ENCODE measurements around the gene COL24A1.

Gene COL24A1

DNA sequence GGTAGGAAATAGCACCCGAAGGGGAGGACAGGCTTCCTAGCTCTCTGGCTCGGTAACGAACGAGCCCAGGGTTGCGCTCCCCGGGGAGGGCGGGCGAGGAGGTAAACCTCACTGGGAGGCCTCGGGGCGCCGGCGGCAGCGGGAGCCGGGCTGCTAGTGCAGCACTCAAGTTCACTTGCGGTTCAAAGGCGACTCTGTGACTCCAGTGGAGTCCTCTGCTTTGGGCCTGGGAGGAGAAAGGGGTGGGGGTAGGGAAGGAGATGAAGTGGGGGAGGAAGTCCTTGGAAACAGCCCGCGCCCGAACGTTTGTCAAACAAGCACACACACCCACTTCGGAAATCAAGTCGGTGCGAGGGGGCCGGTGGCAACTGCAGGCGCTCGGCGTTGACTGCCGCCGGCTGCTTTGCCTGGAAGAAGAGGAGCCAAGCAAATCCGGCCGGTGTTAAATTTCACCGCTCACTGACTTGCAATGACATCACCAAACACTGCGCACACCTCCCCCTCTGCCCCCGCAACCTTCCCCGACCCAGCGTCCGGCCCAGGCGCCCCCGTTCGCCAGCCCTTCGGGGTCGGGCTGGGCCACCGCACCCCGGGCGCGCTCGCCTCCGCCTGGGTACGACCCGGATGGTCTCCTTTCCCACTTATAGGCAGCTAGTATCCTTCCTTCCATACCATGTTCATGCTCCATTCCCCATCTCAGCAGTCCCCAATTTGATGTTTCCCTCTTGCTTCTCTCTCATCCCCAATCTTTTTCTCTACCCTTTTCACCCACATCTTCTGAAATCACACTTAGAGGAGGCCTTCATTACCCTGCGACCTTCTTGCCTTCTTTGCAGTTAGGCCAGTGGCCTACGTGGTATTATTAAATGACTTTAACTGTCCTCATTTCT, at the start of gene COL24A1:
COL24A1 (minus strand) TSS at position 207 of the 890 bp plus-strand sequence. CDS start 376 bp downstream, outside the sequence.
- DNase-seq (ENCODE audit: low spot score) = peak; percentile 21

- DNase-seq (ENCODE audit: low spot score) = no peak
Observed at GRCh38 chr1:86205741-86206140, 49.2 kb upstream of the COL24A1 start.

DNA sequence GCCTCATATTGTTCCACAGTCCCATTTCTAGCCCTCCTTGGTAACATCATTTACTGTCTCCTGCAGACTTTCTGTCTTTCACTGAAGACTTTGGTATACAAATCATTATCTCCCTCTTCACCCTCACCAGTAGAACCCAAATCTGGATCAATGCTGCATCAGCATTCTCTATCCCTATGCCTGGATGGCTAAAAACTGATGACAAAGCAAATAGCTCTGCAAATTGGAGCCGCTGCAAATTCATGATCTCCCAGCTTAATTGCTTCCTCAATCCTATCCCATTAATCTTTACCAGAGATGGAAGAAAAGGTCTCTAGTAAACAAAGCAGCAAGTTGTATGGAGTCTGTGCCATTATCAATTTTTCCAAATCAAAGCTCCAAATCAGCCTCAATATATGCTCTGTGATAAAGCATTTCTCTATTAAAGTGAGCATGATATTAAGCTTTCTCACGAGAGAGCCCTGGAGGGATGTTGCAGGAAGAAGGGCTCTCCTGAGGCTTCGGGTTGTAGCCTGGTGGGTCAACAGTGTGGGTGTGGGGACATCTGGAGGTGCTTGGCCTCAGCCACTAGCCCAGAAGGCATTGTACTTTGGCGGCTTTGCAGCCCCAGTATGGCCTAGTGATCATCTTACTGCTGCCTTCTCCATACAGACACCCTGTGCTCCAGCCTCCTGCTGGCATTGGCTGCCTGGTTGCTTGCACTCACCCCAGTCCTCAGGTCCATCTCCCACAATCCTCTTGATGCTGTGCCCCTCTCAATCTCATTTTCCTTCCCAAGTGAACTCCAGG, 46.2 kb upstream of the COL24A1 start:
- DNase-seq (ENCODE audit: low spot score) = no peak

DNA sequence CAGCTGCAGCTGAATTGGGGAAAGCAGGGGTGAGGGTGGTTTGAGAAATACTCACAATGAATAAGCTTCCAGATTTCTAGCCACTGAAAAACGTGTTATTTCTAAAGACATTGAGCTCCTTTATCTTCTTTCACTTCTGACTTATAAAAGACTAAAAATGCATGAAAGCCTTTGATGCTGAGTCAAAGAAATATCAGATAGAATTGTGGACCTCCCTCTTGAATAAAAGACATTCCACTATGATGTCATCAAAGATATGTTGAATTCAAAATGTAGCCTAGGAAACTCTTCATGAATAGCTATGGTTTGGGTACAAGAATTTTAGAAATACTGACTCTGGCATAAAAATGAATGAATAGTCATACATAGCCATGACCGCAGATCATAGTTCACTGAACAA, 44.7 kb upstream of the COL24A1 start:
- no peak for DNase-seq (ENCODE audit: low spot score)

GRCh38 chr1:86200901-86201300, 44.3 kb upstream of the COL24A1 start:
- no peak for DNase-seq (ENCODE audit: low spot score)

GRCh38 chr1:86197206-86197855, 40.8 kb upstream of the COL24A1 start:
- no peak for DNase-seq (ENCODE audit: low spot score)

GRCh38 chr1:86195281-86195680, 38.7 kb upstream of the COL24A1 start:
- peak; percentile 2 for DNase-seq (ENCODE audit: low spot score)

DNA sequence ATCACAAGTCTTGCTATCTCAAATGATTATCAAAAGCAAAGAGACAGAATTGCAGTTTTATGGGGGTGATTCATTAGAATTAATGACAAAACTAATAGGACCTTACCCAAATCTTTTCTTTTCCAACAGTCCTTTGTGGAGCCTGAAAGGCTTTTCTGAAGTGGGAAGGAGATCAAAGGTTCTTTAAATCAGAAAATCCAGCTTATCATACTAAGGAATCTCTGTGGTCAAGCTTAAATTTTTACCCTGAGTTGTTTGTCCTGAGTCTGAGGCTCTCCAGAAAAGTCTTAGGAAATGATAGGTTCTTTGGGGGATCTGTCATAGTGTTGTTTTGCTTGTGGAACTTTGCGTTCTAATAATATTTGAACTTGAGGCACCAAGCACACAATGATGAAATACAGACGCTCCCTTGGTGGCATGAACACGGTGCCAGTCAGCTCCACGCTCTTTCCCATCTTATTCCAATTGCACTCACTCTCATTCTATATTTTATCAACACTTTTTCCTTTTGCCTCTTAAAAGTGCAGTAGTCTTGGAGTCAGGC, 38.0 kb upstream of the COL24A1 start:
- no peak for DNase-seq (ENCODE audit: low spot score)

DNA sequence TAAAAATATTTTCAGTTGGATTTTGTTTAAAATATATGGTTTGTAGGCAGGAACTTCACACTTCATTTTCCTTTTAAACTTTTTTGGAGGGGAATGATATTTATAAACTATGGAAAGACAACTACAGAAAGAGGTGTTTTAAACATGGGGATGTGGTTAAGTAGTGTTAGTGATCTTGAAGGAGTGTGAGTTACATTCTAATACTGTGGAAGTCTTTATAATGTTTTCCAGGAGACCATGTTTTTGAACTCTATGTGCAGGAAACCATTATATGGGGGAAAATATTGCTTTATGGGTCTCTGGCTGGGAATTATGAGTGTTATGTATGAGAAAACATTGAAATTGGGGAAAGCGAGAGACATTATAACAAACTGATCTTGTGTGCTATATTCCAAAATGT, 35.8 kb upstream of the COL24A1 start:
- DNase-seq (ENCODE audit: low spot score) = no peak

DNA sequence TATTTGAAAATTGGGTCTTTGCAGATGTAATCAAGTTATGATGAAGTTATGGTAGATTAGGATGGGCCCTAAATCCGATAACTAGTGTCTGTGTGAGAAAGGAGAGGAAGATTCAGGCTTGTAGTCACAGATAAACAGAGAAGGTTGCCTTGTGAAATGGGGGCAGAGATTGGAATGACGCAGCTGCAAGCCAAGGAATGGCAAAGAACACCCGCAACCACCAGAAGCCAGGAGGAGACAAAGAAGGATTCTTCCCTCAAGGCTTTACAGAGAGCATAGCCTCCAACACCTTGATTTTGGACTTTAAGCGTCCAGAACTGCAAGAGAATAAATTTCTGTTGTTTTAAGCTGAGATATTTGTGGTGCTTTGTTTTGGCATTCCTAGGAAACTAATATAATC, 35.4 kb upstream of the COL24A1 start:
- no peak for DNase-seq (ENCODE audit: low spot score)

GRCh38 chr1:86190873-86191272, 34.3 kb upstream of the COL24A1 start:
- DNase-seq (ENCODE audit: low spot score) = no peak

DNA sequence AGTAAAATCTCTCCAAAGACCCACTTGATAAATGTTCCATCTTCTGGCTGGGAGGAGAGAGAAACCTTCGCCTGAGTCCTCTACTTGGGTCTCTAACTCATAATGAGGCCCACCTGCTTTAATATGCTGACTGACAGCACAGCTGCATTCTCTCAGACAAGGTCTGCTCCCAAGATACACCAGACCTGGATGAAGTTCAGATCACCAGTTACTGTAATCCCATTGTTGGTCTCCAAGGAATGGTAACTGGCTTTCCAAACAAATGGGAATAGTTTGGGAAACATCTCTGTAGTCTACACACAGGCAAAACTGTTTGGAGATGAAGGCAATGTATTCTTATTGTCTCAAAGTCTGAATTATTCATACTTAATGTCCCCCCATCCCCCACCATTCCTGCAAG, 27.9 kb upstream of the COL24A1 start:
- no peak for DNase-seq (ENCODE audit: low spot score)

- no peak for DNase-seq (ENCODE audit: low spot score)
Observed at GRCh38 chr1:86183810-86184209, 27.2 kb upstream of the COL24A1 start.

GRCh38 chr1:86176226-86176625, 19.7 kb upstream of the COL24A1 start:
- no peak for DNase-seq (ENCODE audit: low spot score)

- DNase-seq (ENCODE audit: low spot score) = no peak
Observed at GRCh38 chr1:86175756-86176155, 19.2 kb upstream of the COL24A1 start.

- DNase-seq (ENCODE audit: low spot score) = no peak
Observed at GRCh38 chr1:86169625-86170024, 13.1 kb upstream of the COL24A1 start.

DNA sequence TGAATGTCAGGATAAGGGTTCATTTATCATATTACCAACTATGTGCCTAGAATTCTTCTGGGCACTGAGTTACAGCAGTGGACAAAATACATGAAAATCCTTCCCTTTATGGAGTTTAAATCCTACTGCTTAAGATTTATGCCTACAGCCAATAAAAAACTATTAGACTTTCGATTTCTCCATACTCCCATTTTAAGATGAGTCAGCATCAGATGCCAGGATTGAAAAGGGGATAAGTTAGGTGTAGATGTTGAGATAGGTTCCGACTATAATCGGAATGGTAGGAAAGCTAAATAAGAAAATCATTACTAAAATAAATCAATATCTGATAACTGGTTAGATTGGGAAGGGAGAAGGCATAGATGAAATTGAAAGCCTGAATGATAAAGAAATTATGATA, 3.2 kb upstream of the COL24A1 start:
- DNase-seq (ENCODE audit: low spot score) = no peak

DNA sequence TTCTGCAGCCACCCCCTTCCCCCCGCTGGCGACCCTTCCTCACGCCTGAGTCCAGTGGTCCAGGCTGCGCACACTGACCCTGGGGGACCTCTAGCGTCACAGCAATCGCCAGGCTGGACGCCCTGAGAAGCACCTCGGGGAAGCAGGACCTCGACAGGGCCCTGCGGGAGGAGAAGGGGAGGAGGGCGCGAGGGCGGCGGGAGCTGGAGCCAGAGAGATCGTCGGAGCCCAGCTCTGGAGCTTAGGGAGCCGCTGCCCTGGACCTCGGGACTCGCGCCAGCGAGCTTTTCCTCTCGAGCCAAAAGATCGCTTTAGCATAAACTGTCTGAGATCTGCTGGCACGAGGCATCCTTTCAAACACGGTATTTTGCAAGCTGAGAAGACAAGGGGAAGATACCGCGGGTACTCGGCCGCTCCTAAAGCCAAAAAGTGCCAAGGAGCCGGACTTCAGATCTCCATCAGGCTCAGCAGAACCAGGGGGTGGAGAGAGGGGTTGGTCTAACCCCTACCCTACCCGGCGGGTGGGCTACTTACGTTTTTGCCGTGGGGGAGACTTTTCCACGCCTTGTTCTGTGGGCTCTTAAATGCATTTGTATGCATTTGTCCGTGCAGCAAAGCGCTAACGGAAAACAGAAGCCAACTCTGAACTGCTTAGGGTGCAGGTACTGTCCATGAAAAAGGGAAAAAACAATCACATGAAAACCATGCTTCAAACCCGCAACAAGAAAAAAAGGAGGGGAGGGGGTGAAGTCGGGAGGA, 586 bp downstream of the COL24A1 start:
- DNase-seq (ENCODE audit: low spot score) = no peak

GRCh38 chr1:86155051-86155806, 1.3 kb downstream of the COL24A1 start:
- no peak for DNase-seq (ENCODE audit: low spot score)

- no peak for DNase-seq (ENCODE audit: low spot score)
Observed at GRCh38 chr1:86154571-86155050, 2.0 kb downstream of the COL24A1 start.

- DNase-seq (ENCODE audit: low spot score) = no peak
Observed at GRCh38 chr1:86153836-86154235, 2.7 kb downstream of the COL24A1 start.
